HG03060 (cell line): ENCODE data around the gene LRCOL1.

Experiments used
- ATAC-seq: cut with Tn5 transposase; IDR thresholded peaks from one replicate; pipeline ENCODE4 v1.9.1; 2021; ENCODE audit warnings: low read depth, moderate number of reproducible peaks; ENCODE audit not compliant: unreplicated experiment

Gene LRCOL1

DNA sequence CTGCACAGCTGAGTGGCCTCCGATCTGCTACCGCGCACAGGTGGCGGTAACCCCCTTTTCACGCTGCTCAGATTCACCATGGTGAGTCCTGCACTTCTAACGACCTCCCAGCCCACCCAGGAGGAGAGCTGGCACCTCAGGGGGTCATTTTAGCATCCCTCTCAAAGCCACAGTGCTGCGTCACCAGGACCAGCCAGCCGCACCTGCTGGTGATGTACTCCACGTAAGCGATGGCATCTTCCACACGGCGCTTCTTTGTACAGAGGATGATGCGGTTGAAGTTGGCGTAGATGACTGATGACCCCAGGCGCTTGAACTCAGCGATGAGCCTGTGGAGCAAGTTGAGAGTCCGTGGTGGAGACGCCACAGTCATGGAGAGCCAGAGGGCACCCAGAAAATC is 27.4 kb upstream of the LRCOL1 start:
- ATAC-seq, result no peak

DNA sequence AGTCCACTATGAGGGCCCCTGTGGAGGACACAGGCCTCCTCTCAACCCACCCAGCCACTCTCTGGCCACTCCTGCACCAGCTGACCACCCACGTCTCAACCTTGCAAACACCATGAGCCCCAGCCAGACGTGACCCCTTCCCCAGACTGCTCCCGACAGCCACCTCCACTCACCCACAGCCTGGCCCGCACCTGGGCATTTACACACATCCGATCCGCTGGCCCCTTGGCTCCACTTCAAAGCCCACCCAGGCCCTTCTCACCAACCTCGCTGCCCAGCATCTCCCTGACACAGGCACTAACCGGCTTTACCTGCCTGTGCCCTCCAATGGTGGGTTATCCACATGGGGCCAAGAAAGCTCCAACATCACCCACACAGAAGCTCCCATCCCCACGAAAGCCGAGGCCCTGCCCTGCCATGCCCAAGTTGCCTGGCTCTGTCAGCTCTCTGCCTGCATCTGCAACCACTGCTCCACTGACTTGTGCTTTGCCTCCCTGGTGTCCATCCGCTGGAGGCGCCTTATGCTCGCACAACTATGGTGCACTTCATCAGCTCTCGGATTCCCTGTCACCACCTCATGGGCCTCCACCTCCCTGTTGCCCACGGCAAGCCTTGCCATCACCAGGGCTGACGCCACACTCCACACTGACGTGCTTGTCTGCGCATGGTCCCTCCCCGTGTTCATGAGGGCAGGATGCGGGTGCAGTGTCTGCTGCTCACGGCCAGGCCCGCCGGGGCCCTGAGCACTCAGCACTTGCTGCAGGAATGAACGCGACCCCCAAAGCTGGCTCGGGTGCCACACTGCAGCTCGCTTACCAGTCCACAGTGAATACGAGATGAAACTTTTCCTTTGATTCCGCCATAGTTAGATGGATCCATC is 24.9 kb upstream of the LRCOL1 start:
- no peak for ATAC-seq

- no peak for ATAC-seq
Observed at GRCh38 chr12:132634411-132634990, 24.1 kb upstream of the LRCOL1 start.

DNA sequence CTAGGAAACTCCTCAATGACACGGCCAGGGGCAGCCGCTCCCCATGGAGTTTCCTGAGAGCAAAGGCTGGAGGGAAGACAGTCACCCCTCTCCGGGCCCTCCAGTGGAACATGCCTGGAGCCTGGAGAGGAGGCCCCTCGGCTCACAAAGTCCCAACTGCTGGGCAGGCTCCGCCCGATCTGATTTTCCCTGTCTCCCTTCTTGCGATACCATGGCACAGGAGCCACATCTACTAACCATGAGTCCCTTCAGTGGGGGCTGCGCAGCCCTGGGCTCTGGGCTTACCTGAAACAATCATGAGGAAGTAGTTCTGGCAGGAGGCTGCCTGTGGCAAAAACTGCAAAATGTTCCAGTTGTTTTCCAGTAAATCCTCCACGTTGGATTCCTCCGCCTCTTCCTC is 23.5 kb upstream of the LRCOL1 start:
- no peak for ATAC-seq

- ATAC-seq, result no peak
Observed at GRCh38 chr12:132633398-132633797, 23.0 kb upstream of the LRCOL1 start.

DNA sequence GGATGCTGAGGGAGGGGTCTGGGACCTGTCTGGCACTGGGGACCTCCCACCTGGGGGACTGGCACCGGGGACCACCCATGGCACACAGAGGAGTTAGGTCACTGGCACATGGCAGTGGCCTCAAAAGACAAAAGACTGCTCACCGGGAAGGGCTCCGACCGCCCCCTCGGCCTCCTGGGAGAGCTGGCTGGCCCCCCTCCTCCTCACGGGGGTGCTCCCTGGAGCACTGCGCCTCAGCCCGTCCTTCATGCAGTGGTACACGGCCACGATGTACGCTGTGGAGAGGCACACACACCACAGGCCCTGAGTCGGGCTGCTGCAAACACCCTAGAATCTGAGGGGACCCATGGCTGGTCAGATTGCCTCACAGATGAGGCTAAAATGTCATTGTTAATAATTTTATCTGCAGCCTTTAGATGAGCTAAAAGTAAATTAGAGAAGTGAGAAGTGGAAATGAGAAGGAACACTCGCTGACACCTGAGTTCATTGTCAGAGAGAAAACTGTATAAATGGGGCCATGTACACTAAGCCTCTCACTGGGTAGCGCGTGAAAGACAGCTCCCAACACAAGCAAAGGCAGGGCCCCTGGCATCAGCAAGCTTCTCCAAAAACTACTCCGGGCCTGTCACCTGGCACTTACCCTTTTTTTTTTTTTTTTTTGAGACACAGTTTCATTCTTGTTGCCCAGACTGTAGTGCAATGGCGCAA is 22.3 kb upstream of the LRCOL1 start:
- ATAC-seq, result no peak

DNA sequence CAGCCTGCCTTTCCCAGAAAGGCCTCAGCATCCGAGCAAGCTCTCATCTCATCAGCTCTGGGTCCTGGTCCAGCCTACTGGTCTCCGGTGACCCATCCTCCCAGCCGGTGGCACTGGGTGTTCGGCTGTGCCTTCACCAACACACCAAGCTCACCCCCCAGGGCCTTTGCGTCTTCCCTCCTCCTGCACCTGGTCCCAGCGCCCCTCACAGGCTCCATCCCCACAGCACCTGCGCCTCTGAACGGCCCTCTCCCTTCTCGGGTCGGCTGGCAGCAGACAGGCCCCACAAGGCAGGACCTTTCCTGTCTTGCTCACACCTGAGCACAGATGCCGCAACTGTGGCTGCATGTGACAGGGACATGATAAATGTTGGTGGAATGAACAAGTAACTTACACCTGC is 21.3 kb upstream of the LRCOL1 start:
- no peak for ATAC-seq

- no peak for ATAC-seq
Observed at GRCh38 chr12:132630672-132631071, 20.3 kb upstream of the LRCOL1 start.

GRCh38 chr12:132629330-132629729 is 18.9 kb upstream of the LRCOL1 start:
- no peak for ATAC-seq

- no peak for ATAC-seq
Observed at GRCh38 chr12:132625731-132626430, 15.5 kb upstream of the LRCOL1 start.

DNA sequence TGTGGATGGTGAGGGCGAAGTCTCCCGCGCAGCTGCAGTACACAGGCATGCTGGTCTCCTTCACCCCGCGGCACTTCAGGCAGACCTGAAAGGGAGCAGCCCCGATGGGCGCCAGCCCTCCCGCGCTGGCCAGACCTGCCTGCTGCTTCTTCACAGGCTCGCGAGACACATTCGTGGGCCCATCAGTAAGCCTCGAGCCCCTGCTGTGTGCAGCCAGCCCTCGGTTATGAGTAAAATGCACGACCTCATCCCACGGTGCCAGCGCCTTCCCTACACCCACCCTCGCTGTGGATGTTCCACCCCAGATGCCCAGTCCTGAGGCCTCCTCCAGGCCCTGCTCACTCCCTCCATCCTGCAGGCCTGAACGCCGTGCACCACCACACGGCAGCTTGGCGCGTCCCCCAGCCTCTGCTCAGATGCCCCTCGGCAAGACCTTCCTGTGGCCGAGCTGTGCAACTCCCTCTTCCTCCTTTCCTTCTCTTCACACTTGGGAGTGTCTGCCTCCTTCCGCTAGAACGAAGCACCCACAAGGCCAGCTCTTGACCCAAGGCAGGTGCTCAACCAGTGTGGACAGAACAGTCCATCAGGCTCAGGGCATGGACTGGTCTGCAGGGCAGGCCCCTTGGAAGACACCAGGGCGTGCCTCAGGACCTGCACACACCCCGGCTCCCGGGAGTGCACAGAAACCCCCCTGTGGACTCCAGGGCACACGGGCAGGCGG is 14.7 kb upstream of the LRCOL1 start:
- no peak for ATAC-seq

- no peak for ATAC-seq
Observed at GRCh38 chr12:132624186-132624855, 13.9 kb upstream of the LRCOL1 start.

DNA sequence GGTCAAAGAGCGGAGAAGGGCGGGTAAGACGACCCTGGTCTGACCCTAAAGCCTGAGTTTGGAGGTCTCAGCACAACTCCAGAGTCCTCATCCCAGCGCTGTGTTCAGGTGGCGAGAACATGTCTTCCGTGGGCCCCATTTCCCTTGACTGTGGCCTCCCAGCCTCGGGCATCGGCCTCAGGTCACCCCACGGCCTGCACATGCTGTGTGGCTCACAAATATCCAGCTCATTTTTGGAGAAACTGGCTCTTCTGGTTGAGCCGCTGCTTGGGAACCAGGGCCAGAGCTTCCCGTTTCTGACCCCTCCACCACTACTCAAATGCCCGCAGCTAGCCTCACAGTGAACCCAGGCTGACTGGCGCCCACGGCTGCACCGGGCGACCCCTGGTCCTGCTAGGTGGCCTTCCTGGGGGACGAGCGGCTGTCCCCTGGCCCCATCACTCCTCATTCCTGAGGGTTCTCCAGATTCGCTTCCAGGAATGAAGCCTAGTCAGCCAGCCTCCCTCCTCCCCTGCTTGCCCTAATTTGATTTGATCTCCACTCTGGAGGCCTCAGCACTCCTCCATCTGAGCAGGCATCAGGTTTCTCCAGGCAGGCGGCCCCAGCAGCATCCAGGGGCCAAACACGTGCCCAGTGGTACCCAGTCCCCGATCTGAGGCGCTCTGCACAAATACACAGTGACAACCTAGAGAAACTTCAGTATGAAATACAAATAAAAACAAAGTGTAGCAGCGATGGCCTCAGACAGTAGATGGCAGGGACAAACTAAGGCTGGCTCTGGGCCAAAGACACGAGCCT is 12.9 kb upstream of the LRCOL1 start:
- no peak for ATAC-seq

- ATAC-seq, result no peak
Observed at GRCh38 chr12:132622437-132623071, 12.2 kb upstream of the LRCOL1 start.

GRCh38 chr12:132621657-132622435 is 11.5 kb upstream of the LRCOL1 start:
- ATAC-seq, result no peak

- no peak for ATAC-seq
Observed at GRCh38 chr12:132620899-132621656, 10.7 kb upstream of the LRCOL1 start.
